ENCODE data around the gene GRID1. TPM values are rescaled to one million over a fixed set of nuclear protein-coding genes. Genes with fewer than 3 reads are reported as not detected.

Gene GRID1
- total and polyA plus RNA-seq, 10 of the 15 experiments (the other 5 are each of a cell fraction or from before 2014, with no cell fraction given): 0.04 to 0.62 (median 0.08) TPM; not detected in 5

GRCh38 chr10:86113983-86114382, 252.6 kb downstream of the GRID1 start:
- no peaks in the 10 kb centered on the region for H3K9me3 ChIP-seq (replicated peaks; ENCODE audit: control insufficient read depth, insufficient read depth, low read length)
- ChIA-PET POLR2A (no interaction called here), SMC1A (ENCODE audit: uncharacterized antibody, unreplicated experiment) (no interaction called here), RAD21 (ENCODE audit: unreplicated experiment) (no interaction called here), CTCF (no interaction called here)
- no peak overlapping the region for H3K27ac ChIP-seq (ENCODE audit: control insufficient read depth, insufficient read depth)
- FAIRE-seq (no peak), DNase-seq (ENCODE audit: low read depth, low spot score) (no peak), ATAC-seq (no peak)
- no peak for TF ChIP-seq FOXM1 (IDR thresholded peaks at IDR 0.05; ENCODE audit: low read depth, low read length)
- TF ChIP-seq NFYB (IDR thresholded peaks at IDR 0.05; ENCODE audit: insufficient read depth, low read depth, low read length): no peak
- no peak for TF ChIP-seq PML (IDR thresholded peaks at IDR 0.05; ENCODE audit: low read length)
- no peak for TF ChIP-seq MYC (IDR thresholded peaks at IDR 0.05; ENCODE audit: insufficient read depth, insufficient read length, insufficient replicate concordance, low read length, severe bottlenecking)
- no peak for TF ChIP-seq CBX5 (IDR thresholded peaks at IDR 0.05; ENCODE audit: low read depth)
- no peak for TF ChIP-seq HDAC2 (IDR thresholded peaks at IDR 0.05)
- no peak for TF ChIP-seq BHLHE40 (IDR thresholded peaks at IDR 0.05; ENCODE audit: borderline replicate concordance in 1 of 2, low read depth in 2 of 2, low read length in 1 of 2)
- TF ChIP-seq CREM (IDR thresholded peaks at IDR 0.05; ENCODE audit: low read depth): no peak
- TF ChIP-seq ZBTB33 (IDR thresholded peaks at IDR 0.05): no peak
- H3K36me3 ChIP-seq (ENCODE audit: control insufficient read depth in 2 of 2, insufficient read depth in 2 of 2, low read length in 1 of 2): no peaks in the 10 kb centered on the region
- intact Hi-C loops (cut with micrococcal nuclease; ENCODE audit: unreplicated experiment) (no loop called here), in situ Hi-C loops (cut with MboI) (no loop called here)
- no peak overlapping the region for H2AFZ ChIP-seq (ENCODE audit: control insufficient read depth, low read depth, low read length)
- no peak overlapping the region for H3K9ac ChIP-seq (ENCODE audit: control insufficient read depth, insufficient read depth, low read length)
- H4K20me1 ChIP-seq (ENCODE audit: control insufficient read depth, insufficient read depth): no peaks in the 10 kb centered on the region
- H3K4me3 ChIP-seq: no peak overlapping the region
- 3% methylated on average over 3 of the region's 3 CpGs for WGBS (ENCODE audit: insufficient coverage, insufficient replicate concordance, low lambda C conversion rate, missing lambda C conversion rate)
- BruUV-seq (replicated peaks): no TSS peak
- no peak overlapping the region for H3K4me2 ChIP-seq (ENCODE audit: control insufficient read depth, insufficient read depth)
- no peaks in the 10 kb centered on the region for H3K79me2 ChIP-seq (ENCODE audit: control insufficient read depth, insufficient read depth, low read length)
- H3K4me1 ChIP-seq (ENCODE audit: control insufficient read depth, insufficient read depth, low read length): no peaks in the 10 kb centered on the region
- peaks cover 0 to 5% of the 10 kb centered on the region in 2 experiments; a peak in 2 of 4 replicates for H3K27me3 ChIP-seq (replicated peaks in 1 of 2; ENCODE audit: control insufficient read depth in 2 of 2, insufficient read depth in 2 of 2, low read length in 1 of 2)
